ENCODE data around the gene ALKBH5.

GRCh38 chr17:18253947-18254821 is 70.6 kb downstream of the ALKBH5 start:
- TF ChIP-seq EZH2 (IDR thresholded peaks at IDR 0.05; ENCODE audit: insufficient read depth, poor library complexity, severe bottlenecking), result no peak
- TF ChIP-seq EZH2phosphoT487 (IDR thresholded peaks at IDR 0.05; ENCODE audit: insufficient read depth, low read depth), result no peak

Measured in GM23248 (cell line).